ENCODE measurements around the gene FOXP1. TPM values are rescaled to one million over a fixed set of nuclear protein-coding genes. Genes with fewer than 3 reads are reported as not detected.
A peak's percentile ranks its signal among the peaks of the same experiment; 100 is the strongest.

Gene FOXP1
- total RNA-seq, 1 donor from 2014 or later: 56.7 TPM

DNA sequence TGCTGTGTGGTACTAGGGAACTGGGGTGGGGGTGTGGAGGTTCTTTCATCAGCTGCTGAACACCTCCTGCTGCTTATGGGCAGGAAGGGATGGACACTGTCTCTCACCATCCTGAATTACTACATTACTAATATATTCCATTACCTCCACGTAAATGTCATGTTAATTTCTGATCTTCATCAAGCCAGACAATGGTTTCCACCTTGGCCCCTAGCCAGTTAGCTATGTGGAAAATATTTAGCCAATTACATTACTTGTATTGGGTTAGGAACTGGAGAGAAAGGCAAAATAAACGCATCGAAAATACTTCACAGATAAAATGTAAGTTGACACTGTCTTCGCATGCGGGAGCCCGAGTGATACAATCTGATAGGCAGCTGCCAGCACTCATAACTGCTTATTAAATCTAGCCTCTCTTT lies 95.1 kb downstream of the FOXP1 start:
- peak; percentile 59 to 94 for DNase-seq (ENCODE audit: low read depth in 2 of 2)

GRCh38 chr3:71487418-71487817 lies 96.1 kb downstream of the FOXP1 start:
- DNase-seq (ENCODE audit: low read depth in 2 of 2): no peak

DNA sequence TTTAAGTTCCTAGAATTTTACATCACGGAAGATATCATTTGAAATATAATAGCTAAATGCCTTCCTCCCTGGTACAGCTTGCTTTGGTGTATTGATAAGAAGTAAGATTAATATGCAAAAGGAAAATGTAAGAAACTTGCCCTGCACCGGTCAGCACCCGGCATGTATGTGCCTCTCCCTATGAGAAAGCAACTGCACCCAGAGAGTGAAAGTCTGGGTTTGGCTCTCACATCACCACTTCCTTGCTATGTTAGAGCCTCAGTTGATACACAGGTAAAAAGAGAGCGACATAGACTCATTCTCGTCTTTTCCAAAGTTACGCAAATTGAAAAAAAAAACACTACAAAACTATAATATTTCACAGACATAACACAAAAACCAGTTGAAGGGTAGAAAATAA lies 96.7 kb downstream of the FOXP1 start:
- no peak for DNase-seq (ENCODE audit: low read depth in 2 of 2)

DNA sequence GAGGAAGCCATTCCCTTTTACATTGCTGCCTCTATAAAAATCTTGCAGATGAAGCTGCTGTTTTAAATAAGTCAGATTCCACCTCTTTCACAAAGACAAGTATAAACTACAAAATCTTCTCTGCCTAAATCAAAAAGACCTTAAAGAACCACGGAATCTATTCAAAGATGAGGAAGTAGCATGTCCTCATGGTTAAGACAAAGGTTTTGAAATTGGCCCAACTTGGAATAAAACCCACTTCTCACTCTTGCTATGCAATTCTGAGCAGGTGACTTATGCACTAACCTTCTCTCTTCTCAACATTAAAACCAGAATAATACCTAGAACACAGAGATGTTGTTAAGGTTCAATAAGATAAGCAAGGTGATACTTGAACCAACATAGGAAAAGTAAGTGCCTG lies 97.6 kb downstream of the FOXP1 start:
- no peak for DNase-seq (ENCODE audit: low read depth in 2 of 2)

- DNase-seq (ENCODE audit: low read depth in 2 of 2): no peak
Measured at GRCh38 chr3:71484452-71484851, 99.1 kb downstream of the FOXP1 start.

DNA sequence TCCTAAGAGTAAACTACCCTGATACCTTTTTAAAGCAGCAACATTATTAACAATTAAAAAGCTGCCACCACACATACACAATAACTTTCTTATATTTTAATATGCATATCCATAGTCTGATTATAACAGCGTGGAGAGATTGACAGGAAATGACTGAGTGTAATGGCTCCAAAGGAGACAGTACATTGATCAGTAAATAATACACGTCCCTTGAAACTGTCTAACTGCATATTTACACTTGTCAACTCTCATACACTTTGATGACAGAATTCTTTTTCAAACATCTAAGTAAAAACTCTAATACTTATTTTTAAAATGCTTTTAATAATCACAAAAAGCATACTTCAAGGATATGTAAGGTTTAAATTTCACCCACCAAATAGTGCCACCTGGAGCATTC lies 99.5 kb downstream of the FOXP1 start:
- no peak for DNase-seq (ENCODE audit: low read depth in 2 of 2)

DNA sequence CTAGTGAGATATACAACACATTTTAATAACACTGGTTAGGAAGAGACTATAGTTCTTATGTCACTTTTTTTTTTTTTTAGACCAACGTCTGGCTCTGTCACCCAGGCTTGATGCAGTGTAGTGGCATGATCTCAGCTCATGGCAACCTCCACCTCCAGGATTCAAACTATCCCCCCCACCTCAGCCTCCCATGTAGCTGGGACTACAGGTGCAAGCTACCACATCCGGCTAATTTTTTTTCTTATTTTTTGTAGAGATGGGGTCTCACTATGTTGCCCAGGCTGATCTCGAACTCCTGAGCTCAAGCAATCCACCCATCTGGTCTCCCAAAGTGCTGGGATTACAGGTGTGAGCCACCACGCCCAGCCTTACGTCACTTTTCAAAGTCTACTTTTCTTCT lies 100.8 kb downstream of the FOXP1 start:
- no peak for DNase-seq (ENCODE audit: low read depth in 2 of 2)

- DNase-seq (ENCODE audit: low read depth in 2 of 2): peak; percentile 32 to 60
Measured at GRCh38 chr3:71478568-71478967, 105.0 kb downstream of the FOXP1 start.

DNA sequence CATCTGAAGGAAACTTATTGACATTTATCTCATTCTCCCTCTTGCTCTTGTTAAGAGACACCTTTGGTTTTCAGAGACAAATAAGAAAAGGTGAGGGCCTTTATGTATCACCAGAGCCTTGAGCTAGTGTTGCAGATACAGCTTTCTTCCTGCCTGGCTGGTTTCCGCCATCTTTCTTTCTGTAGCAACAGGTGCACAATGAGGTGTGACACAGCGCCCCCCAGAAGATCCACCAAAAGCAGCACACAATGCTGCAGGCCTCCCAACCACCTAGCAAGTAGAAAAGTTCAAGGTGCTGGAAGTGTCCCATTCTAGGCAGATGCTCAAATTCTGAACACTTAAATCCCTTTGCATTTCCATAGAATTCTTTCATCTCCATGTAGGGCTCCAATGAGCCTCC lies 106.6 kb downstream of the FOXP1 start:
- no peak for DNase-seq (ENCODE audit: low read depth in 2 of 2)

- peak; percentile 49 to 61 for DNase-seq (ENCODE audit: low read depth in 2 of 2)
Measured at GRCh38 chr3:71469138-71469435, 114.4 kb downstream of the FOXP1 start.

DNA sequence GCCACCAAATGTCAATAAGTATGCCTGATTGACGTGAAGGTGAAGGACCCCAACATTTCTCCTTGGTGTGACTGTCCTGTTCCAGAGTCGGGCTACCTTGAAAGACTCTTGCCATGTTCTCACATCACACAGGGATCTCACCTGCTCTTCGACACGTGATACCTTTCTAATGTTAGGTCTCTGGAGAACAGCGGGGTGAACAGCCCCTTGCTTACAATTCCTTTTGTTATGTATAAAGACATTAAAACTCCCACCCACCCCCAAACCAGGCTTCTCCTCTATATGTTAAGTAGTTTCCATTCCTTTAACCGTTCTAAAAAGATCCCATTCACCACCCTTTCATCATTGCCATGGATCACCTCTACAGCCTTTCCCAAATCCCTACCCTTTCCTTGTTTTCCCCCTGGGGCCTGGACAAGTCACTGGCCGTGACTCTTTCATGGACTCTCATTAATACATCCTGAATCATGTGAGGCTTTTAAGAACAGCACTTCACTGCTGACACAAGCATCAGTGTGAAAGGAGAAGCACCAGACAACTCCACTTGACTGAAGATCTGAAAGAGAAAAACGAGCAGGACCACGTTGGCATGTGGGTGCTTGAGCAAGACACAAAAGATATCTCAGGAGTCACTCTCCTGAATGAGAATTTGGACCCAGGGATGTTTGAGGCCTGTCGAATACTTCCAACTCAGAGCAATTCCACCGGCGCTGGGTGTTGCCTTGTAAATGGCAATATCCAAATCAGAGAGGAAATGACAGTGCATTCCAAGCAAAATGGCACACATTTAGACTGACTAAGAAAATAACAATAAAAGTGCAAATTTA lies 115.0 kb downstream of the FOXP1 start:
- peak in 1 of 2 donors; percentile 46 for DNase-seq (ENCODE audit: low read depth in 2 of 2)

DNA sequence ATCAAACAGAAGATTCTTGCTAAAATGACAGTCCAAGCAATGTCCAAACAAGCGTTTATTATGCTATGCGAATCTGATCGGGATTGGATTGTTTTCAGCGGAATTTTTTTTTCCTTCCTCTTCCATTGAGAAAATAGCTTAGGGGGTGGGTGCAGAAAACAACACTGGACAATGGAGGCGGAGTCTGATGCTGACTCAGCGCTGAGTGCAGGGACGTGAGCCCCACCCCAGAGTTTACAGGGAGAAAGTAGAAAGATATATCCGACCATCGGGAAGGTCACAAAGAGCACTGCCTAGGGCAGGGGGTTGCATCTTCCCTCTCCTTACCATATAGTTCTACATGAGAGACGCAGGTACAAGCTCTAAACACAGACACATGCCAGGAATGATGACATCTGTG lies 117.0 kb downstream of the FOXP1 start:
- peak; percentile 47 to 87 for DNase-seq (ENCODE audit: low read depth in 2 of 2)

GRCh38 chr3:71465371-71466036 lies 118.0 kb downstream of the FOXP1 start:
- DNase-seq (ENCODE audit: low read depth in 2 of 2): no peak

DNA sequence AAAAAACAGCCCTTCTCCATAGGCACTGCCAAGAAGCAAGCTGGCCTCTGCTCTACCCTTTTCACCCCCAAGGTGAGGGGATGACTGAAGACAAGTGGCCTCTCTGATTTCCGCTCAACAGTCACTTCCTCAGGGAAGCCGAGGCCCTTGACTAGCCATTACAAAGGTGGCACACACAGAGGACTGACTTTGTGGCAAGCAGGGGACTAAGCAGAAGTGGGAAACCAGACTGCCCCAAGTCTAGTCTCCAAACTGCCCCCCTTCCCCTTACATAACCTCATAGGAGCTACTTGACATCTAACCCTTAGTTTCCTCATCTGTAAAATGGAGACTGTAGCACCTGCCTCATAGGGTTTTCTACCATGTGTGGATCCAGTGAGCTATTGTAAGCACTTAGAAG lies 118.9 kb downstream of the FOXP1 start:
- no peak for DNase-seq (ENCODE audit: low read depth in 2 of 2)

- DNase-seq (ENCODE audit: low read depth in 2 of 2): no peak
Measured at GRCh38 chr3:71463617-71464016, 119.9 kb downstream of the FOXP1 start.

DNA sequence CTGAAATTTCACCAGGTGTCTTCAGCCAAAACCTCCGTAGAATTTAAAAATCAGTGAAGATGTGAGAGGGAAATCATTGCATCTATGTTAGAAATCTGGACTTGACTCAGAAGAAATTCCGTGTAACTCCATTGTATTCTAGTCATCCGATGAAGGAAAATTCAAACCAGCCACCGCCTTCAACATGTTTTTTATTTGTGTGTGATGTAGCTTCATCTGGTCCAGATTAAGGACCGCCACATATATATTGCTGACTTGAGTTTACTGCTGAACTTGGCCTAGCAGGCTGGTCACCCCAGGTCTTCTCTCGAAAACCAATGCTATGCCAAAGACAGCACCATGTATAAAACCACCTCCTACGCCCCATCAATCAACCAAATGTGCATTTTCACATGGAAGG lies 120.9 kb downstream of the FOXP1 start:
- no peak for DNase-seq (ENCODE audit: low read depth in 2 of 2)

- DNase-seq (ENCODE audit: low read depth in 2 of 2): no peak
Measured at GRCh38 chr3:71461749-71462483, 121.6 kb downstream of the FOXP1 start.

- no peak for DNase-seq (ENCODE audit: low read depth in 2 of 2)
Measured at GRCh38 chr3:71461114-71461513, 122.4 kb downstream of the FOXP1 start.

GRCh38 chr3:71458895-71459294 lies 124.6 kb downstream of the FOXP1 start:
- DNase-seq (ENCODE audit: low read depth in 2 of 2): no peak

DNA sequence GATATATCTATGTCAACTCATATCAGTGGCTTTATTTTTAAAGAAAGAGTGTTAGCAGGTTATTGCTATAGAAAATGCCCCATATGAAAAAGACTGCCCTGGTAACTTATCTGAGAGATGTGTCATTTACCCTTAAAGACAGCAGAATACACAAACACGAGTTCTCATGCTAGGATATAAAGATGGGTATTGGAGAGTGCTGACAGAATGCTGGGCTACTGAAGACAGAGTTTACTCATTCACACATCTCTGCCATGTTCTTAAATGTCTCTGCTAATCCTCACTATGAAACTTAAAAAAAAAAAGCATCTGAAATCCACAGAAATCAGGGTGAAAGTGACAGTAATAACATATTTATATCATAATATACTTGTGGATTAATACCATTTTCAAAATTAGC lies 126.7 kb downstream of the FOXP1 start:
- no peak for DNase-seq (ENCODE audit: low read depth in 2 of 2)

DNA sequence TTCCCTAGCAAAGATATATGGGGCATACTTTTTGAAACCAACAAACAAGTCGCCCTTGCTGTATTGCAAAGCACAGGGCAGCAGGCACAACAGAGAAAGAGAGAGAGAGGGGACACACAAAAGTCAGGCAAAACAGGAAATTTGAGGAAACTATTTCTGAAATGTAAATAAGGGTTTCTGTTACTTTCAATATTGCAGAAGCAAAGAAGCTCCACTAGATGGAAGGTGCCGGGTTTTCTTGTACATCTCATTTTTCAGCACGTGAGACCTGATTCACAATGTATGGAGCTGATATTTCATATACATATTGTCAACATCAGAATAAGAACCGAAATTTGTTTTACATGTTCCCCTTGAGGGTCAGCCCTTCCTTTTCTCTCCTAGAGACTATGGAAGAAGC lies 127.4 kb downstream of the FOXP1 start:
- peak in 1 of 2 donors; percentile 21 for DNase-seq (ENCODE audit: low read depth in 2 of 2)
